Ishikawa (cell line): ENCODE data around the gene L1CAM.

Experiments
- CEBPB ChIP-seq: IDR thresholded peaks from 2 replicates; pipeline ENCODE4 v1.6.1; 2012
- CREB1 ChIP-seq: IDR thresholded peaks from 2 replicates; pipeline ENCODE4 v1.6.1; 2012; ENCODE audit warnings: low read depth
- EGR1 ChIP-seq: IDR thresholded peaks from 2 replicates; pipeline ENCODE4 v1.6.1; 2012
- EP300 ChIP-seq: IDR thresholded peaks from 2 replicates; pipeline ENCODE4 v1.6.1; 2012; ENCODE audit warnings: borderline replicate concordance
- FOXM1 ChIP-seq: IDR thresholded peaks from 2 replicates; pipeline ENCODE4 v1.6.1; 2012; ENCODE audit warnings: low read depth, borderline replicate concordance
- NFIC ChIP-seq: IDR thresholded peaks from 2 replicates; pipeline ENCODE4 v1.6.1; 2012
- RAD21 ChIP-seq: IDR thresholded peaks from 2 replicates; pipeline ENCODE4 v1.6.1; 2012; ENCODE audit warnings: low read depth
- REST ChIP-seq: IDR thresholded peaks from 2 replicates; pipeline ENCODE4 v1.6.1; 2012; ENCODE audit warnings: low read depth, mild to moderate bottlenecking
- TAF1 ChIP-seq: IDR thresholded peaks from 2 replicates; pipeline ENCODE4 v1.6.1; 2012; ENCODE audit warnings: low read depth, mild to moderate bottlenecking
- TEAD4 ChIP-seq: IDR thresholded peaks from 2 replicates; pipeline ENCODE4 v1.6.1; 2012
- YY1 ChIP-seq: IDR thresholded peaks from 2 replicates; pipeline ENCODE4 v1.6.1; 2012; ENCODE audit warnings: low read depth
- ZBTB7A ChIP-seq: IDR thresholded peaks from 2 replicates; pipeline ENCODE4 v1.6.1; 2012; ENCODE audit warnings: low read depth
- TF ChIP-seq, protein P1 (sequence below): IDR thresholded peaks from 2 replicates; pipeline ENCODE4 v1.6.1; 2012
- TF ChIP-seq, protein P2 (sequence below): IDR thresholded peaks from 2 replicates; pipeline ENCODE4 v1.6.1; 2012

GRCh38 chrX:153836921-153837320, 49.1 kb downstream of the L1CAM start:
- TF ChIP-seq NFIC (no peak), FOXM1 (no peak), RAD21 (no peak), TAF1 (no peak), YY1 (no peak), EP300 (no peak), EGR1 (no peak), REST (no peak), CEBPB (no peak), CREB1 (no peak), TEAD4 (no peak), ZBTB7A (no peak)
- TF ChIP-seq, protein P1, sequence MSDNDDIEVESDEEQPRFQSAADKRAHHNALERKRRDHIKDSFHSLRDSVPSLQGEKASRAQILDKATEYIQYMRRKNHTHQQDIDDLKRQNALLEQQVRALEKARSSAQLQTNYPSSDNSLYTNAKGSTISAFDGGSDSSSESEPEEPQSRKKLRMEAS, result no peak
- TF ChIP-seq, protein P2, sequence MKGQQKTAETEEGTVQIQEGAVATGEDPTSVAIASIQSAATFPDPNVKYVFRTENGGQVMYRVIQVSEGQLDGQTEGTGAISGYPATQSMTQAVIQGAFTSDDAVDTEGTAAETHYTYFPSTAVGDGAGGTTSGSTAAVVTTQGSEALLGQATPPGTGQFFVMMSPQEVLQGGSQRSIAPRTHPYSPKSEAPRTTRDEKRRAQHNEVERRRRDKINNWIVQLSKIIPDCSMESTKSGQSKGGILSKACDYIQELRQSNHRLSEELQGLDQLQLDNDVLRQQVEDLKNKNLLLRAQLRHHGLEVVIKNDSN, result no peak
